Uterus (tissue), 4 donors: ENCODE data around the gene MGAT4A. TPM values are rescaled to one million over a fixed set of nuclear protein-coding genes. Genes with fewer than 3 reads are reported as not detected.

Experiments
- DNase-seq, 2 donors: peaks; one replicate each; pipeline ENCODE4 v3.0.0-alpha.2; 2019 to 2020
- H3K27ac ChIP-seq, 2 donors: fragments of 200-600 bp; sonication (generic); 1 replicate in 1 of 2; 2 replicates in 1 of 2; pipeline ENCODE4 v1.5.1; 2016 to 2018
- H3K27me3 ChIP-seq, 2 donors: fragments of 200-600 bp; sonication (generic); one replicate each; pipeline ENCODE4 v1.5.1; 2018 to 2019; ENCODE audit warnings: control low read depth in 1 of 2
- H3K36me3 ChIP-seq, 2 donors: fragments of 200-600 bp; sonication (generic); one replicate each; pipeline ENCODE4 v1.5.1; 2019; ENCODE audit warnings: control low read depth in 1 of 2
- H3K4me1 ChIP-seq, 2 donors: fragments of 200-600 bp; sonication (generic); one replicate each; pipeline ENCODE4 v1.5.1; 2018 to 2019; ENCODE audit warnings: control low read depth in 1 of 2
- H3K4me3 ChIP-seq, 2 donors: fragments of 200-600 bp; sonication (generic); 1 replicate in 1 of 2; 2 replicates in 1 of 2; pipeline ENCODE4 v1.5.1; 2018 to 2019; ENCODE audit warnings: mild to moderate bottlenecking in 1 of 2
- H3K9me3 ChIP-seq, 2 donors: fragments of 200-600 bp; sonication (generic); one replicate each; pipeline ENCODE4 v1.5.1; 2019; ENCODE audit warnings: control low read depth in 1 of 2
- CTCF ChIP-seq, 4 experiments: fragments of 200-600 bp in 2 of 4; fragments of 450-650 bp in 2 of 4; sonication (generic) in 2 of 4; IDR thresholded peaks; one replicate each; pipeline ENCODE4 v1.5.1; 2016 to 2019; ENCODE audit warnings: antibody characterized with exemption in 4 of 4, mild to moderate bottlenecking in 2 of 4, moderate library complexity in 1 of 4
- POLR2A ChIP-seq, 2 donors: fragments of 450-650 bp; IDR thresholded peaks; one replicate each; pipeline ENCODE4 v1.6.1; 2016; ENCODE audit warnings: antibody characterized with exemption in 2 of 2, mild to moderate bottlenecking in 1 of 2, moderate library complexity in 1 of 2
- intact Hi-C: fragments of 100-400 bp; cut with DNase I; formaldehyde crosslinking; loops from one replicate; pipeline ENCODE4 v1.15.1; 2023; ENCODE audit warnings: low total_unique reads
- total RNA-seq, 4 donors: library from RNA; depleted of rRNA in 3 of 4; stranded (reverse); fragments of >200 nt in 3 of 4; gene quantifications; one replicate each; pipeline versions ENCODE4 v1.1.0 to v1.2.4, GENCODE V29; 2014 to 2023
- donor health status: DM: yes; HTN: yes; CAD: no.

The MGAT4A gene
- total RNA-seq, 4 donors from 2014 or later = 25.9 to 107 (median 52.9) TPM

GRCh38 chr2:98583276-98583675, 147.7 kb downstream of the MGAT4A start:
- intact Hi-C loops = no loop called here
- Histone ChIP-seq H3K9me3 (no peaks in the 10 kb centered on the region), H3K4me1 (no peaks in the 10 kb centered on the region), H3K4me3 (no peak overlapping the region), H3K27me3 (no peaks in the 10 kb centered on the region), H3K36me3 (no peaks in the 10 kb centered on the region), H3K27ac (no peak overlapping the region)
- TF ChIP-seq CTCF (IDR thresholded peaks at IDR 0.05) (no peak), POLR2A (IDR thresholded peaks at IDR 0.05) (no peak)
- no peak for DNase-seq

- Histone ChIP-seq H3K4me1 (no peaks in the 10 kb centered on the region), H3K36me3 (no peaks in the 10 kb centered on the region)
These were observed 148.4 kb downstream of the MGAT4A start for GRCh38 chr2:98582523-98582922.

GRCh38 chr2:98580656-98581284, 150.2 kb downstream of the MGAT4A start:
- Histone ChIP-seq H3K27ac (no peak overlapping the region), H3K9me3 (no peaks in the 10 kb centered on the region), H3K4me1 (no peaks in the 10 kb centered on the region), H3K27me3 (no peaks in the 10 kb centered on the region), H3K4me3 (no peak overlapping the region), H3K36me3 (no peaks in the 10 kb centered on the region)
- intact Hi-C loops = no loop called here
- DNase-seq = no peak
- TF ChIP-seq POLR2A (IDR thresholded peaks at IDR 0.05) = no peak
- no peak for TF ChIP-seq CTCF (IDR thresholded peaks at IDR 0.05)

More at GRCh38 chr2:98582523-98582922, 148.4 kb downstream of the MGAT4A start:
- intact Hi-C loops = no loop called here
- Histone ChIP-seq H3K4me3 (no peak overlapping the region), H3K27me3 (no peaks in the 10 kb centered on the region), H3K9me3 (no peaks in the 10 kb centered on the region), H3K27ac (no peak overlapping the region)
- DNase-seq = no peak
- TF ChIP-seq CTCF (IDR thresholded peaks at IDR 0.05) (no peak), POLR2A (IDR thresholded peaks at IDR 0.05) (no peak)

GRCh38 chr2:98579926-98580325, 151.0 kb downstream of the MGAT4A start:
- H3K4me1 ChIP-seq = no peaks in the 10 kb centered on the region
- intact Hi-C loops = no loop called here
- TF ChIP-seq POLR2A (IDR thresholded peaks at IDR 0.05) (no peak), CTCF (IDR thresholded peaks at IDR 0.05) (no peak)
- no peaks in the 10 kb centered on the region for H3K27me3 ChIP-seq
- no peak overlapping the region for H3K27ac ChIP-seq
- H3K4me3 ChIP-seq = no peak overlapping the region
- no peaks in the 10 kb centered on the region for H3K9me3 ChIP-seq
- no peaks in the 10 kb centered on the region for H3K36me3 ChIP-seq
- DNase-seq = no peak

- Histone ChIP-seq H3K9me3 (no peaks in the 10 kb centered on the region), H3K27me3 (no peaks in the 10 kb centered on the region), H3K4me1 (no peaks in the 10 kb centered on the region), H3K36me3 (no peaks in the 10 kb centered on the region), H3K27ac (no peak overlapping the region), H3K4me3 (no peak overlapping the region)
- intact Hi-C loops = no loop called here
- DNase-seq = no peak
- no peak for TF ChIP-seq POLR2A (IDR thresholded peaks at IDR 0.05)
- TF ChIP-seq CTCF (IDR thresholded peaks at IDR 0.05) = no peak
These were observed 152.7 kb downstream of the MGAT4A start for GRCh38 chr2:98578231-98578630.
